Fibroblast of lung (primary cell): ENCODE data around the gene SLC29A1.

ENCODE experiments used
- CTCF ChIP-seq, 2 donors: IDR thresholded peaks in 1 of 2; conservative IDR thresholded peaks in 1 of 2; 1 replicate in 1 of 2; 2 replicates in 1 of 2; pipeline ENCODE4 v1.5.1; 2011 to 2012; ENCODE audit warnings: low read length in 2 of 2, control low read depth in 1 of 2, inconsistent platforms in 1 of 2, low read depth in 1 of 2, mild to moderate bottlenecking in 1 of 2
- EZH2 ChIP-seq: IDR thresholded peaks from 2 replicates; pipeline ENCODE4 v1.5.1; 2012; ENCODE audit warnings: low read length, control low read depth, mild to moderate bottlenecking; ENCODE audit errors: missing control alignments

DNA sequence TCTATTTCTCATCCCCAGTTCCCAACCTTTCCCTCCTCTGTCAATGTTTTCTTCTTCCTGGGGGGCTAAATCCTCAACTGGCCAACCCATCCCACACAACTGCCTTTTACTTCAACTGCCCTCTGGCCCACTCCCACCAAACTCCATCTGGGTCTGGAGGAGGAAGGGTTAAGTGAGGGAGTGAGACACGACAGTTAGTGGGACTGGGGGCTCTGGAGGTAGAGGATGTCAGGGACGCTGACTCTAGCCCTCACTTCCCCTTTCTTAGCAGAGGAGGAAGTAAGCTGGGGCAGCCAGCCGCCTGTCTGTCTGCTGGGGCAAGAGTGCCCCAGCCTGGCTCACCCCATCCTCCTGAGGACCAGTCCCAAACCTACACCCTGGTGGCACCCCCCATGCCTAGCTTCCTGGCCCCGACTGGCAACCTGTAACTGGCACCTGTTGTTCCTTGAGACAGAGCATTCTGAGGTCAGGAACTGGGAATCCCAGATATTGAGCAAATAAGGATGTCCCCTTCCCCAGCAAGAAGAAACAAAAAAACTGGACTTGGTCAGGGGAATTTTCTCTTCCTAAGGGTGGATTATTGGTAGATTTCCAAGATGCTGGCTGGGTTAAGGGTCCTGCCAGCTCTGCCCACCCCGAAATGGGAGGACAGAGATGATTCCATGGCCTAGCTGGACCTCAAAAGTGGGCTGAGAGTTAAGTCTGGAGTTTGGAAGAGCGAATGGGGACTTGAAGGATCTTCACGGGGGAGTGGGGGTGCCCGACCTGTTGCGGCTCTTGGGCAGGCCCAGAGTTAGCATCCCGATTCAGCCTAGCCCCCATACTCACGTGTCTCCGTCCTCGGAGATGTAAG is 41.0 kb downstream of the SLC29A1 start:
- TF ChIP-seq EZH2 (no peak), CTCF (conservative IDR thresholded peaks at IDR 0.05 in 1 of 2, IDR thresholded peaks at IDR 0.05 in 1 of 2; ENCODE audit: low read depth in 1 of 2, low read length in 2 of 2) (no peak)
